ENCODE measurements around the gene NAP1L4.

DNA sequence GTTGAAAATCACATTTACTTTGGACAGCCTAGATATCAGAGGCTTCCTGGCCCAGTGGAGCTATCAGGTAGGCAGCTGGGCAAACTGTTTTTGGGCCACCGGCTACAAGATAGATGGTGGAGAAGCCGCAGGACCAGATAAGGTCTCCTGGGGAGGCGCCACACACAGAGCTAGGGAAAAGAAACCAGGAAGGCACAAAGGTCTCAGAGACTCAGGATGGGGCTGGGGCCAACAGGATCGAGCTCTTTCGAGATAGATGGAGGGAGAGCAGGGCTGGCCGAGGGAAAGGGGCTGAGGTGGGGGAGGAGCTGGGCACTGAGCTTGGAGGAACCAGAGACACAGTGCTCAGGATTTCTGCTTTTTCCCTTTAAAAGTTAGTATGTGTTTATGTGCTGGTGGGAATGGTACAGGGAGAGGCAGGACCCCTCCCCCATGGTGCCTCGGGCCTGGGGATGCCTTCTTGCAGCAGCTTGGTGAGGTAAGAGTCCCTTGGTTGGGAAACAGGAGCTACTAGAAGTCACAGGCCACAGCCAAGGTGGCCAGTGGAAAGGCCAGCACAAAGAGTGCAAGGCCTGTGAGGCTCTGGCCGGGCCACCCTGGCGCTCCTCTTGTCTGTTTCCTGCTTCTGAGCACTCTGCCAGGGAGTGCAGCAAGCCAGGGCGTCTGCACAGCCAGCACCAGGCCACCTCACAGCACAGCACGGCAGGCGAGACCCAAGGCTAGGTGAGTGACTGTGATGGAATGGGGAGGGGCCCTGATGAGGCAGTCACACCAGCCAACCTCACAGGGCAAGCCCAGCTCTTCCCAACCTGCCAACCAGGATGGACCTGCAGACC lies 11.5 kb upstream of the NAP1L4 start:
- TF ChIP-seq NFE2L2 (IDR thresholded peaks at IDR 0.05; ENCODE audit: low read depth, low read length) (no peak), RAD21 (IDR thresholded peaks at IDR 0.05; ENCODE audit: low read length) (no peak), FOS (IDR thresholded peaks at IDR 0.05; ENCODE audit: low read depth, low read length) (no peak), POLR2A (IDR thresholded peaks at IDR 0.05; ENCODE audit: low read depth, low read length) (no peak), SMC3 (IDR thresholded peaks at IDR 0.05; ENCODE audit: low read depth, low read length) (no peak), MXI1 (IDR thresholded peaks at IDR 0.05; ENCODE audit: borderline replicate concordance, low read depth, low read length) (no peak), BHLHE40 (IDR thresholded peaks at IDR 0.05; ENCODE audit: low read depth, low read length) (no peak), RFX5 (IDR thresholded peaks at IDR 0.05; ENCODE audit: low read depth, low read length) (no peak), CEBPB (IDR thresholded peaks at IDR 0.05; ENCODE audit: low read depth, low read length) (no peak)
- TF ChIP-seq, protein P1, sequence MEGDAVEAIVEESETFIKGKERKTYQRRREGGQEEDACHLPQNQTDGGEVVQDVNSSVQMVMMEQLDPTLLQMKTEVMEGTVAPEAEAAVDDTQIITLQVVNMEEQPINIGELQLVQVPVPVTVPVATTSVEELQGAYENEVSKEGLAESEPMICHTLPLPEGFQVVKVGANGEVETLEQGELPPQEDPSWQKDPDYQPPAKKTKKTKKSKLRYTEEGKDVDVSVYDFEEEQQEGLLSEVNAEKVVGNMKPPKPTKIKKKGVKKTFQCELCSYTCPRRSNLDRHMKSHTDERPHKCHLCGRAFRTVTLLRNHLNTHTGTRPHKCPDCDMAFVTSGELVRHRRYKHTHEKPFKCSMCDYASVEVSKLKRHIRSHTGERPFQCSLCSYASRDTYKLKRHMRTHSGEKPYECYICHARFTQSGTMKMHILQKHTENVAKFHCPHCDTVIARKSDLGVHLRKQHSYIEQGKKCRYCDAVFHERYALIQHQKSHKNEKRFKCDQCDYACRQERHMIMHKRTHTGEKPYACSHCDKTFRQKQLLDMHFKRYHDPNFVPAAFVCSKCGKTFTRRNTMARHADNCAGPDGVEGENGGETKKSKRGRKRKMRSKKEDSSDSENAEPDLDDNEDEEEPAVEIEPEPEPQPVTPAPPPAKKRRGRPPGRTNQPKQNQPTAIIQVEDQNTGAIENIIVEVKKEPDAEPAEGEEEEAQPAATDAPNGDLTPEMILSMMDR (conservative IDR thresholded peaks at IDR 0.05; ENCODE audit: low read depth, low read length): no peak
- TF ChIP-seq, protein P2, sequence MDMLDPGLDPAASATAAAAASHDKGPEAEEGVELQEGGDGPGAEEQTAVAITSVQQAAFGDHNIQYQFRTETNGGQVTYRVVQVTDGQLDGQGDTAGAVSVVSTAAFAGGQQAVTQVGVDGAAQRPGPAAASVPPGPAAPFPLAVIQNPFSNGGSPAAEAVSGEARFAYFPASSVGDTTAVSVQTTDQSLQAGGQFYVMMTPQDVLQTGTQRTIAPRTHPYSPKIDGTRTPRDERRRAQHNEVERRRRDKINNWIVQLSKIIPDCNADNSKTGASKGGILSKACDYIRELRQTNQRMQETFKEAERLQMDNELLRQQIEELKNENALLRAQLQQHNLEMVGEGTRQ (IDR thresholded peaks at IDR 0.05; ENCODE audit: low read depth, low read length): no peak
- TF ChIP-seq, protein P3, sequence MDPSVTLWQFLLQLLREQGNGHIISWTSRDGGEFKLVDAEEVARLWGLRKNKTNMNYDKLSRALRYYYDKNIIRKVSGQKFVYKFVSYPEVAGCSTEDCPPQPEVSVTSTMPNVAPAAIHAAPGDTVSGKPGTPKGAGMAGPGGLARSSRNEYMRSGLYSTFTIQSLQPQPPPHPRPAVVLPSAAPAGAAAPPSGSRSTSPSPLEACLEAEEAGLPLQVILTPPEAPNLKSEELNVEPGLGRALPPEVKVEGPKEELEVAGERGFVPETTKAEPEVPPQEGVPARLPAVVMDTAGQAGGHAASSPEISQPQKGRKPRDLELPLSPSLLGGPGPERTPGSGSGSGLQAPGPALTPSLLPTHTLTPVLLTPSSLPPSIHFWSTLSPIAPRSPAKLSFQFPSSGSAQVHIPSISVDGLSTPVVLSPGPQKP (IDR thresholded peaks at IDR 0.05; ENCODE audit: borderline replicate concordance, low read depth, low read length): no peak

Data from IMR-90 (cell line).